Sigmoid colon (tissue), 7 donors: ENCODE measurements around the gene OR10V1. TPM values are rescaled to one million over a fixed set of nuclear protein-coding genes. Genes with fewer than 3 reads are reported as not detected.

ENCODE experiments used
- DNase-seq: peaks from one replicate; pipeline ENCODE4 v3.0.0-alpha.2; 2019
- H3K27ac ChIP-seq, 4 donors: fragments of 200-600 bp; sonication (generic); one replicate each; pipeline ENCODE4 v1.5.1; 2016 to 2019; ENCODE audit warnings: mild to moderate bottlenecking in 1 of 4
- H3K27me3 ChIP-seq, 3 donors: fragments of 200-600 bp; sonication (generic); one replicate each; pipeline ENCODE4 v1.5.1; 2019; ENCODE audit warnings: mild to moderate bottlenecking in 1 of 3
- H3K36me3 ChIP-seq, 4 donors: fragments of 200-600 bp; sonication (generic); one replicate each; pipeline ENCODE4 v1.5.1; 2016 to 2019
- H3K4me1 ChIP-seq, 4 donors: fragments of 200-600 bp; sonication (generic); one replicate each; pipeline ENCODE4 v1.5.1; 2017 to 2019
- H3K4me3 ChIP-seq, 4 donors: fragments of 200-600 bp; sonication (generic); one replicate each; pipeline ENCODE4 v1.5.1; 2017 to 2019; ENCODE audit warnings: mild to moderate bottlenecking in 2 of 4, moderate library complexity in 1 of 4
- H3K9me3 ChIP-seq, 4 donors: fragments of 200-600 bp in 3 of 4; sonication (generic) in 3 of 4; one replicate each; pipeline versions ENCODE4 v1.5.1 to v1.6.1; 2013 to 2019
- EP300 ChIP-seq, 4 donors: sonication (generic); formaldehyde crosslinking; IDR thresholded peaks; one replicate each; pipeline ENCODE4 v1.6.1; 2017; ENCODE audit warnings: antibody characterized with exemption in 4 of 4
- POLR2A ChIP-seq, 2 donors: fragments of 450-650 bp; IDR thresholded peaks; one replicate each; pipeline ENCODE4 v1.6.1; 2016; ENCODE audit warnings: antibody characterized with exemption in 2 of 2, mild to moderate bottlenecking in 2 of 2, moderate library complexity in 2 of 2
- POLR2AphosphoS5 ChIP-seq, 4 donors: sonication (generic); formaldehyde crosslinking; IDR thresholded peaks; one replicate each; pipeline ENCODE4 v1.6.1; 2017; ENCODE audit warnings: antibody characterized with exemption in 4 of 4
- WGBS, 2 donors: extraction: QIAGEN DNeasy Blood & Tissue Kit; methylation state at CpG; one replicate each; pipeline ENCODE4 v1.1.7; 2013; 5-methylcytosine and 5-hydroxymethylcytosine counted together
- intact Hi-C: fragments of 100-400 bp; cut with DNase I; formaldehyde crosslinking; loops from one replicate; pipeline ENCODE4 v1.15.1; 2023
- polyA plus RNA-seq, 3 donors: library from polyadenylated mRNA; stranded (reverse); fragments of 200-250 nt; gene quantifications; one replicate each; pipeline ENCODE4 v1.2.3, GENCODE V29; 2013
- total RNA-seq, 4 donors: library from RNA; depleted of rRNA; stranded (reverse); fragments of >200 nt; gene quantifications; one replicate each; pipeline ENCODE4 v1.1.0, GENCODE V29; 2016
- TF ChIP-seq, protein P1 (sequence below), 4 experiments: fragments of 450-650 bp in 3 of 4; fragments of 200-600 bp in 1 of 4; IDR thresholded peaks; one replicate each; pipeline ENCODE4 v1.5.1; 2016 to 2019; ENCODE audit warnings: antibody characterized with exemption in 4 of 4, mild to moderate bottlenecking in 3 of 4, moderate library complexity in 2 of 4
- donor health status: healthy with polysubstance abuse.
- donor health status: Bipolar disorder and iron deficiency.
- donor health status: healthy.

The OR10V1 gene
- total RNA-seq (not detected), polyA plus RNA-seq (not detected)

GRCh38 chr11:59713745-59714144 is at the start of gene OR10V1:
TSS of gene OR10V1 (minus strand) at chr11:59713845. CDS start at chr11:59713845, 0 bp downstream.
- no peaks in the 10 kb centered on the region for H3K27me3 ChIP-seq
- no peaks in the 10 kb centered on the region for H3K36me3 ChIP-seq
- no peak within 1 kb of the TSS for H3K4me3 ChIP-seq
- DNase-seq, result no peak
- TF ChIP-seq POLR2AphosphoS5 (IDR thresholded peaks at IDR 0.05), result no peak
- TF ChIP-seq EP300 (IDR thresholded peaks at IDR 0.05), result no peak
- TF ChIP-seq, protein P1, sequence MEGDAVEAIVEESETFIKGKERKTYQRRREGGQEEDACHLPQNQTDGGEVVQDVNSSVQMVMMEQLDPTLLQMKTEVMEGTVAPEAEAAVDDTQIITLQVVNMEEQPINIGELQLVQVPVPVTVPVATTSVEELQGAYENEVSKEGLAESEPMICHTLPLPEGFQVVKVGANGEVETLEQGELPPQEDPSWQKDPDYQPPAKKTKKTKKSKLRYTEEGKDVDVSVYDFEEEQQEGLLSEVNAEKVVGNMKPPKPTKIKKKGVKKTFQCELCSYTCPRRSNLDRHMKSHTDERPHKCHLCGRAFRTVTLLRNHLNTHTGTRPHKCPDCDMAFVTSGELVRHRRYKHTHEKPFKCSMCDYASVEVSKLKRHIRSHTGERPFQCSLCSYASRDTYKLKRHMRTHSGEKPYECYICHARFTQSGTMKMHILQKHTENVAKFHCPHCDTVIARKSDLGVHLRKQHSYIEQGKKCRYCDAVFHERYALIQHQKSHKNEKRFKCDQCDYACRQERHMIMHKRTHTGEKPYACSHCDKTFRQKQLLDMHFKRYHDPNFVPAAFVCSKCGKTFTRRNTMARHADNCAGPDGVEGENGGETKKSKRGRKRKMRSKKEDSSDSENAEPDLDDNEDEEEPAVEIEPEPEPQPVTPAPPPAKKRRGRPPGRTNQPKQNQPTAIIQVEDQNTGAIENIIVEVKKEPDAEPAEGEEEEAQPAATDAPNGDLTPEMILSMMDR (IDR thresholded peaks at IDR 0.05), result no peak
- TF ChIP-seq POLR2A (IDR thresholded peaks at IDR 0.05), result no peak
- no peaks in the 10 kb centered on the region for H3K4me1 ChIP-seq
- H3K9me3 ChIP-seq, result no peaks in the 10 kb centered on the region
- intact Hi-C loops, result no loop called here
- WGBS, 2 donors, result 89 to 95% methylated on average over 2 of the region's 2 CpGs
- no peak within 1 kb of the TSS for H3K27ac ChIP-seq

GRCh38 chr11:59761993-59762392 is 48.3 kb upstream of the OR10V1 start:
- intact Hi-C loops, result no loop called here
- no peak for DNase-seq
- H3K36me3 ChIP-seq, result no peaks in the 10 kb centered on the region
- WGBS, 2 donors, result 52 to 74% methylated on average over 6 of the region's 6 CpGs
- H3K27me3 ChIP-seq, result no peaks in the 10 kb centered on the region
- TF ChIP-seq, protein P1 (IDR thresholded peaks at IDR 0.05), result no peak
- no peak for TF ChIP-seq EP300 (IDR thresholded peaks at IDR 0.05)
- no peak for TF ChIP-seq POLR2A (IDR thresholded peaks at IDR 0.05)
- TF ChIP-seq POLR2AphosphoS5 (IDR thresholded peaks at IDR 0.05), result no peak
- no peak overlapping the region for H3K4me3 ChIP-seq
- H3K27ac ChIP-seq, result no peak overlapping the region
- H3K4me1 ChIP-seq, result peaks cover 0 to 4% (median under 1%) of the 10 kb centered on the region in 4 donors
- H3K9me3 ChIP-seq, result no peaks in the 10 kb centered on the region

DNA sequence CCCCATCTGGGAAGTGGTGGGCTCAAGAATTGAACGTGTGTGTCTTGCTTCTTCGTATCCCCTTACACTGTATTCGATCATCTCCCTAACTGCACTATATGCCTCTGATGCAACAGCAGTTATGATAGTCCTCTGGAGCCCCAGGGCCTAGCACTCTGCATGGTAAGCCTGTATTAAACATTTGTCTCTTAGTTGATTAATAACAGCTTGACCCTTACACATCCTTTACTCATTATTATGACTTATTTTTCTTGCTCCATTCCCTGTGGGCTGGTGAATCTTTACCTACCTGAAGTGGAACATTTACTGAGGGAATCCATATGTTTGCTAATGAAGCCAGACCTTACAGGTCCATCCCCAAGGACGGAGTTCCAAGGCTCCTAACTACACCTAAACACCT is 47.1 kb upstream of the OR10V1 start:
- Histone ChIP-seq H3K36me3 (no peaks in the 10 kb centered on the region), H3K9me3 (no peaks in the 10 kb centered on the region), H3K4me3 (no peak overlapping the region), H3K27me3 (no peaks in the 10 kb centered on the region), H3K27ac (no peak overlapping the region), H3K4me1 (peaks cover 0 to 17% (median 12%) of the 10 kb centered on the region in 4 donors)
- WGBS, 2 donors, result 94 to 95% methylated on average over 4 of the region's 4 CpGs
- DNase-seq, result no peak
- intact Hi-C loops, result no loop called here
- TF ChIP-seq EP300 (IDR thresholded peaks at IDR 0.05), result no peak
- TF ChIP-seq POLR2A (IDR thresholded peaks at IDR 0.05), result no peak
- TF ChIP-seq POLR2AphosphoS5 (IDR thresholded peaks at IDR 0.05), result no peak
- TF ChIP-seq, protein P1 (IDR thresholded peaks at IDR 0.05), result no peak

DNA sequence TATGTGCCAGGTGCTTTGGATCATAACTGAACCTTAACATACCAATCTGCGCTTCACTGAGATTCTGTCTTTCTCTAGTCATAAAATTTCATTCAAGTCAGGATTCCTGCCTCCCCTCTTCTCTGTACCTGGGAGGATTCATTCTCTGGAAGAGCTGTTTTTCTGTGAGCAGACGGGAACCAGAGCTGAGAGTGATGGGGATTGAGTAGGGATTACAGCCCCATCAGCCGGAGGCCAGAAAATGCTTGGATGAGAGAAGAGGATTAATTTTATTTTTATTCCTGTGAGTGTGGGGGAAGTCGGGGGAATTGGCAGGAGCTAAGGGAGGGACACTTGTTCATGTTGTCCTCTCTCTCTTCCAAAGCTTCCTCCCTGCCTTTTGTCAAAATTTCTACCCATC is 46.3 kb upstream of the OR10V1 start:
- DNase-seq, result no peak
- WGBS, 2 donors, result 78 to 85% methylated on average over 4 of the region's 4 CpGs
- Histone ChIP-seq H3K4me1 (peaks cover 0 to 18% (median 15%) of the 10 kb centered on the region in 4 donors), H3K9me3 (no peaks in the 10 kb centered on the region), H3K36me3 (no peaks in the 10 kb centered on the region), H3K27me3 (no peaks in the 10 kb centered on the region), H3K4me3 (no peak overlapping the region), H3K27ac (no peak overlapping the region)
- intact Hi-C loops, result loop anchor here (10.0 kb wide), 2 partner anchors 145 to 1185 kb away; partner anchors contain the start of genes LPXN, OSBP and ZFP91
- TF ChIP-seq EP300 (IDR thresholded peaks at IDR 0.05), result no peak
- TF ChIP-seq, protein P1 (IDR thresholded peaks at IDR 0.05), result no peak
- TF ChIP-seq POLR2AphosphoS5 (IDR thresholded peaks at IDR 0.05), result no peak
- no peak for TF ChIP-seq POLR2A (IDR thresholded peaks at IDR 0.05)
